ENCODE results near the gene ZNF341. TPM values are rescaled to one million over a fixed set of nuclear protein-coding genes. Genes with fewer than 3 reads are reported as not detected.

Gene ZNF341
- total and polyA plus RNA-seq, 9 of the 15 experiments (the other 6 are each of a cell fraction or from before 2014, with no cell fraction given): 0.08 to 2.6 (median 1.0) TPM

DNA sequence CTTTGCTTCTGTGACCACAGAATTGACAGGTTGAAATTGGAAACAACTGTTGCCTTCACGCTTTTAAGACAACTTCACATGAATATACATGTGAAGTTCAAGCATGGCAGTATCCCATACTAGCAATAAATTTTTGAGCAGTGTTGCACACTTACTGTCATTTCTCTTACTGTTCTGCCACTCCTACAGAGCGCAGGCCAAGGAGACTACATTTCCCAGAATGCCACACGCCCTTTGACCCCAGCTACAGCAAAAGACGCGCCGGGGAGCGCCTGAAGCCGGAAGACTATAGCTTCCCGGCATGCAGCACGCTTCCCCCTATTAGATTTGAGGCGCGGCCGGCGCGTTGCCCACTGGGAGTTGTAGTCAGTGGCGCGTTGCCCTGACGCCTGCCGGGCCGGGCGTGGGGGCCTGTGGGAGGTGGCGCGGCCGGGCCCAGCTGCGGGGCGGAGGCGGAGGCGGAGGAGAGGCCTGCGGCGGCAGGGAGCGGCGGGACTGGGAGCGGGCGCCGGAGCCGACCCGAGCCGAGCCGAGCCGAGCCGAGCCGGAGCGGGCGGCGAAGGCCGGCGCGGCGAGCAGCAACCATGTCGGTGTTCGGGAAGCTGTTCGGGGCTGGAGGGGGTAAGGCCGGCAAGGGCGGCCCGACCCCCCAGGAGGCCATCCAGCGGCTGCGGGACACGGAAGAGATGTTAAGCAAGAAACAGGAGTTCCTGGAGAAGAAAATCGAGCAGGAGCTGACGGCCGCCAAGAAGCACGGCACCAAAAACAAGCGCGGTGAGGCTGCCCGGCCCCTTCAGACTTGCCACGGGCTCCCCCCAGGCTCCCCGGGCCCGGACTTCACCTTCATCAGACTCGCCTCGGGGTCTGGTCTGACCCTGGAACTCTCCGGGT lies 79.3 kb downstream of the ZNF341 start, which contains the start of gene CHMP4B (continued):
- TF ChIP-seq, protein P1, sequence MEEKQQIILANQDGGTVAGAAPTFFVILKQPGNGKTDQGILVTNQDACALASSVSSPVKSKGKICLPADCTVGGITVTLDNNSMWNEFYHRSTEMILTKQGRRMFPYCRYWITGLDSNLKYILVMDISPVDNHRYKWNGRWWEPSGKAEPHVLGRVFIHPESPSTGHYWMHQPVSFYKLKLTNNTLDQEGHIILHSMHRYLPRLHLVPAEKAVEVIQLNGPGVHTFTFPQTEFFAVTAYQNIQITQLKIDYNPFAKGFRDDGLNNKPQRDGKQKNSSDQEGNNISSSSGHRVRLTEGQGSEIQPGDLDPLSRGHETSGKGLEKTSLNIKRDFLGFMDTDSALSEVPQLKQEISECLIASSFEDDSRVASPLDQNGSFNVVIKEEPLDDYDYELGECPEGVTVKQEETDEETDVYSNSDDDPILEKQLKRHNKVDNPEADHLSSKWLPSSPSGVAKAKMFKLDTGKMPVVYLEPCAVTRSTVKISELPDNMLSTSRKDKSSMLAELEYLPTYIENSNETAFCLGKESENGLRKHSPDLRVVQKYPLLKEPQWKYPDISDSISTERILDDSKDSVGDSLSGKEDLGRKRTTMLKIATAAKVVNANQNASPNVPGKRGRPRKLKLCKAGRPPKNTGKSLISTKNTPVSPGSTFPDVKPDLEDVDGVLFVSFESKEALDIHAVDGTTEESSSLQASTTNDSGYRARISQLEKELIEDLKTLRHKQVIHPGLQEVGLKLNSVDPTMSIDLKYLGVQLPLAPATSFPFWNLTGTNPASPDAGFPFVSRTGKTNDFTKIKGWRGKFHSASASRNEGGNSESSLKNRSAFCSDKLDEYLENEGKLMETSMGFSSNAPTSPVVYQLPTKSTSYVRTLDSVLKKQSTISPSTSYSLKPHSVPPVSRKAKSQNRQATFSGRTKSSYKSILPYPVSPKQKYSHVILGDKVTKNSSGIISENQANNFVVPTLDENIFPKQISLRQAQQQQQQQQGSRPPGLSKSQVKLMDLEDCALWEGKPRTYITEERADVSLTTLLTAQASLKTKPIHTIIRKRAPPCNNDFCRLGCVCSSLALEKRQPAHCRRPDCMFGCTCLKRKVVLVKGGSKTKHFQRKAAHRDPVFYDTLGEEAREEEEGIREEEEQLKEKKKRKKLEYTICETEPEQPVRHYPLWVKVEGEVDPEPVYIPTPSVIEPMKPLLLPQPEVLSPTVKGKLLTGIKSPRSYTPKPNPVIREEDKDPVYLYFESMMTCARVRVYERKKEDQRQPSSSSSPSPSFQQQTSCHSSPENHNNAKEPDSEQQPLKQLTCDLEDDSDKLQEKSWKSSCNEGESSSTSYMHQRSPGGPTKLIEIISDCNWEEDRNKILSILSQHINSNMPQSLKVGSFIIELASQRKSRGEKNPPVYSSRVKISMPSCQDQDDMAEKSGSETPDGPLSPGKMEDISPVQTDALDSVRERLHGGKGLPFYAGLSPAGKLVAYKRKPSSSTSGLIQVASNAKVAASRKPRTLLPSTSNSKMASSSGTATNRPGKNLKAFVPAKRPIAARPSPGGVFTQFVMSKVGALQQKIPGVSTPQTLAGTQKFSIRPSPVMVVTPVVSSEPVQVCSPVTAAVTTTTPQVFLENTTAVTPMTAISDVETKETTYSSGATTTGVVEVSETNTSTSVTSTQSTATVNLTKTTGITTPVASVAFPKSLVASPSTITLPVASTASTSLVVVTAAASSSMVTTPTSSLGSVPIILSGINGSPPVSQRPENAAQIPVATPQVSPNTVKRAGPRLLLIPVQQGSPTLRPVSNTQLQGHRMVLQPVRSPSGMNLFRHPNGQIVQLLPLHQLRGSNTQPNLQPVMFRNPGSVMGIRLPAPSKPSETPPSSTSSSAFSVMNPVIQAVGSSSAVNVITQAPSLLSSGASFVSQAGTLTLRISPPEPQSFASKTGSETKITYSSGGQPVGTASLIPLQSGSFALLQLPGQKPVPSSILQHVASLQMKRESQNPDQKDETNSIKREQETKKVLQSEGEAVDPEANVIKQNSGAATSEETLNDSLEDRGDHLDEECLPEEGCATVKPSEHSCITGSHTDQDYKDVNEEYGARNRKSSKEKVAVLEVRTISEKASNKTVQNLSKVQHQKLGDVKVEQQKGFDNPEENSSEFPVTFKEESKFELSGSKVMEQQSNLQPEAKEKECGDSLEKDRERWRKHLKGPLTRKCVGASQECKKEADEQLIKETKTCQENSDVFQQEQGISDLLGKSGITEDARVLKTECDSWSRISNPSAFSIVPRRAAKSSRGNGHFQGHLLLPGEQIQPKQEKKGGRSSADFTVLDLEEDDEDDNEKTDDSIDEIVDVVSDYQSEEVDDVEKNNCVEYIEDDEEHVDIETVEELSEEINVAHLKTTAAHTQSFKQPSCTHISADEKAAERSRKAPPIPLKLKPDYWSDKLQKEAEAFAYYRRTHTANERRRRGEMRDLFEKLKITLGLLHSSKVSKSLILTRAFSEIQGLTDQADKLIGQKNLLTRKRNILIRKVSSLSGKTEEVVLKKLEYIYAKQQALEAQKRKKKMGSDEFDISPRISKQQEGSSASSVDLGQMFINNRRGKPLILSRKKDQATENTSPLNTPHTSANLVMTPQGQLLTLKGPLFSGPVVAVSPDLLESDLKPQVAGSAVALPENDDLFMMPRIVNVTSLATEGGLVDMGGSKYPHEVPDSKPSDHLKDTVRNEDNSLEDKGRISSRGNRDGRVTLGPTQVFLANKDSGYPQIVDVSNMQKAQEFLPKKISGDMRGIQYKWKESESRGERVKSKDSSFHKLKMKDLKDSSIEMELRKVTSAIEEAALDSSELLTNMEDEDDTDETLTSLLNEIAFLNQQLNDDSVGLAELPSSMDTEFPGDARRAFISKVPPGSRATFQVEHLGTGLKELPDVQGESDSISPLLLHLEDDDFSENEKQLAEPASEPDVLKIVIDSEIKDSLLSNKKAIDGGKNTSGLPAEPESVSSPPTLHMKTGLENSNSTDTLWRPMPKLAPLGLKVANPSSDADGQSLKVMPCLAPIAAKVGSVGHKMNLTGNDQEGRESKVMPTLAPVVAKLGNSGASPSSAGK (IDR thresholded peaks at IDR 0.05): no peak; the same call in 1 of the 2 replicates
- TF ChIP-seq ZBTB12 (CRISPR knock-in tag; IDR thresholded peaks at IDR 0.05) (peak; percentile 99), CBX1 (IDR thresholded peaks at IDR 0.05; ENCODE audit: low read depth) (peak; percentile 76; the same call in 1 of the 2 replicates)
- TF ChIP-seq, protein P2, sequence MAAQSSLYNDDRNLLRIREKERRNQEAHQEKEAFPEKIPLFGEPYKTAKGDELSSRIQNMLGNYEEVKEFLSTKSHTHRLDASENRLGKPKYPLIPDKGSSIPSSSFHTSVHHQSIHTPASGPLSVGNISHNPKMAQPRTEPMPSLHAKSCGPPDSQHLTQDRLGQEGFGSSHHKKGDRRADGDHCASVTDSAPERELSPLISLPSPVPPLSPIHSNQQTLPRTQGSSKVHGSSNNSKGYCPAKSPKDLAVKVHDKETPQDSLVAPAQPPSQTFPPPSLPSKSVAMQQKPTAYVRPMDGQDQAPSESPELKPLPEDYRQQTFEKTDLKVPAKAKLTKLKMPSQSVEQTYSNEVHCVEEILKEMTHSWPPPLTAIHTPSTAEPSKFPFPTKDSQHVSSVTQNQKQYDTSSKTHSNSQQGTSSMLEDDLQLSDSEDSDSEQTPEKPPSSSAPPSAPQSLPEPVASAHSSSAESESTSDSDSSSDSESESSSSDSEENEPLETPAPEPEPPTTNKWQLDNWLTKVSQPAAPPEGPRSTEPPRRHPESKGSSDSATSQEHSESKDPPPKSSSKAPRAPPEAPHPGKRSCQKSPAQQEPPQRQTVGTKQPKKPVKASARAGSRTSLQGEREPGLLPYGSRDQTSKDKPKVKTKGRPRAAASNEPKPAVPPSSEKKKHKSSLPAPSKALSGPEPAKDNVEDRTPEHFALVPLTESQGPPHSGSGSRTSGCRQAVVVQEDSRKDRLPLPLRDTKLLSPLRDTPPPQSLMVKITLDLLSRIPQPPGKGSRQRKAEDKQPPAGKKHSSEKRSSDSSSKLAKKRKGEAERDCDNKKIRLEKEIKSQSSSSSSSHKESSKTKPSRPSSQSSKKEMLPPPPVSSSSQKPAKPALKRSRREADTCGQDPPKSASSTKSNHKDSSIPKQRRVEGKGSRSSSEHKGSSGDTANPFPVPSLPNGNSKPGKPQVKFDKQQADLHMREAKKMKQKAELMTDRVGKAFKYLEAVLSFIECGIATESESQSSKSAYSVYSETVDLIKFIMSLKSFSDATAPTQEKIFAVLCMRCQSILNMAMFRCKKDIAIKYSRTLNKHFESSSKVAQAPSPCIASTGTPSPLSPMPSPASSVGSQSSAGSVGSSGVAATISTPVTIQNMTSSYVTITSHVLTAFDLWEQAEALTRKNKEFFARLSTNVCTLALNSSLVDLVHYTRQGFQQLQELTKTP (IDR thresholded peaks at IDR 0.05; ENCODE audit: low read depth in 1 of 2, partially characterized antibody in 2 of 2): peak in 1 of 2 experiments; percentile 100

All from K562 (cell line).